DMS114 treated with DMSO at 0.1 percent for 48 hours (cell line): ENCODE data around the gene LMO2.
"Not testable (repeated sequence)": the region's sequence is repeated elsewhere in the genome, so short reads cannot be mapped to it uniquely, and the experiment has no call there.

Experiments
- DNase-seq: peaks from one replicate; lab custom pipeline; 2025; ENCODE audit not compliant: unreplicated experiment; lab: John Stamatoyannopoulos, UW

Gene LMO2

GRCh38 chr11:33828604-33829429, 63.1 kb downstream of the LMO2 start:
- DNase-seq, result no peak

GRCh38 chr11:33827206-33827605, 64.7 kb downstream of the LMO2 start:
- DNase-seq, result no peak

GRCh38 chr11:33825854-33826560, 65.9 kb downstream of the LMO2 start:
- no peak for DNase-seq

- not testable (repeated sequence) for DNase-seq
These were observed 68.9 kb downstream of the LMO2 start for GRCh38 chr11:33822981-33823380.

GRCh38 chr11:33819278-33820035, 72.4 kb downstream of the LMO2 start:
- DNase-seq, result no peak
